ENCODE results near the gene PSMB10.
A peak's percentile ranks its signal among the peaks of the same experiment; 100 is the strongest.

PSMB10 gene

DNA sequence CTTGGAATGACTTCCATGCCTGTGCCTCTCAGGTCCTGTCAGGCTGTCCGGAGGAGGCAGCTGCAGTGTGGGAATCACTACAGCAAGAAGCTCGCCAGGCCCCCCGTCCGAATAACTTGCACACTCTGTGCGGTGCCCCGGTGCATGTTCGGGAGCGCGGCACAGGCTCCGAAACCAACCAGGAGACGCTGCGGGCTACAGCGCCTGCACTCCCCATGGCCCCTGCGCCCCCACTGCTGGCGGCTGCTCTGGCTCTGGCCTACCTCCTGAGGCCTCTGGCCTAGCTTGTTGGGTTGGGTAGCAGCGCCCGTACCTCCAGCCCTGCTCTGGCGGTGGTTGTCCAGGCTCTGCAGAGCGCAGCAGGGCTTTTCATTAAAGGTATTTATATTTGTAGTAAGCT, 50.7 kb downstream of the PSMB10 start:
- no peak overlapping the region for H3K4me3 ChIP-seq (ENCODE audit: low read length)
- TF ChIP-seq, protein P1, sequence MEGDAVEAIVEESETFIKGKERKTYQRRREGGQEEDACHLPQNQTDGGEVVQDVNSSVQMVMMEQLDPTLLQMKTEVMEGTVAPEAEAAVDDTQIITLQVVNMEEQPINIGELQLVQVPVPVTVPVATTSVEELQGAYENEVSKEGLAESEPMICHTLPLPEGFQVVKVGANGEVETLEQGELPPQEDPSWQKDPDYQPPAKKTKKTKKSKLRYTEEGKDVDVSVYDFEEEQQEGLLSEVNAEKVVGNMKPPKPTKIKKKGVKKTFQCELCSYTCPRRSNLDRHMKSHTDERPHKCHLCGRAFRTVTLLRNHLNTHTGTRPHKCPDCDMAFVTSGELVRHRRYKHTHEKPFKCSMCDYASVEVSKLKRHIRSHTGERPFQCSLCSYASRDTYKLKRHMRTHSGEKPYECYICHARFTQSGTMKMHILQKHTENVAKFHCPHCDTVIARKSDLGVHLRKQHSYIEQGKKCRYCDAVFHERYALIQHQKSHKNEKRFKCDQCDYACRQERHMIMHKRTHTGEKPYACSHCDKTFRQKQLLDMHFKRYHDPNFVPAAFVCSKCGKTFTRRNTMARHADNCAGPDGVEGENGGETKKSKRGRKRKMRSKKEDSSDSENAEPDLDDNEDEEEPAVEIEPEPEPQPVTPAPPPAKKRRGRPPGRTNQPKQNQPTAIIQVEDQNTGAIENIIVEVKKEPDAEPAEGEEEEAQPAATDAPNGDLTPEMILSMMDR (IDR thresholded peaks at IDR 0.05; ENCODE audit: insufficient read depth, low read depth, low read length, missing control alignments): no peak
- no peak for DNase-seq (ENCODE audit: low read depth)

DNA sequence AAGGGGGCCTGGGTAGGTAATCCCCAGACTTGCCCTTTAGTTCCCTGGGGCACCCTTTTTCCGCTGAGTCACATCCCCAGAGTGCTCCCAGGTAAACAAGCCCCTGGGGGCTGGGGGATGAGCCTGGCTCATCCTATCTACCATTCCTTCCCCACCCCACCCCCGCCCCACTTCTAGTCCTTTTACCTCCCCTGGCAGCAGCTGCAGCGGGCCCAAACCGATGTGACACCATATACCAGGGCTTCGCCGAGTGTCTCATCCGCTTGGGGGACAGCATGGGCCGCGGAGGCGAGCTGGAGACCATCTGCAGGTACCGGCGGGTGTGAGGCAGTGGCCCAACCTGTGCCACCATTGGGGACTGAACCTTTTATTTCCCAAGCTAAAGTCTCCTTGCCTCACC, 51.1 kb downstream of the PSMB10 start:
- DNase-seq (ENCODE audit: low read depth): no peak
- no peak overlapping the region for H3K4me3 ChIP-seq (ENCODE audit: low read length)
- TF ChIP-seq, protein P1 (IDR thresholded peaks at IDR 0.05; ENCODE audit: insufficient read depth, low read depth, low read length, missing control alignments): no peak

DNA sequence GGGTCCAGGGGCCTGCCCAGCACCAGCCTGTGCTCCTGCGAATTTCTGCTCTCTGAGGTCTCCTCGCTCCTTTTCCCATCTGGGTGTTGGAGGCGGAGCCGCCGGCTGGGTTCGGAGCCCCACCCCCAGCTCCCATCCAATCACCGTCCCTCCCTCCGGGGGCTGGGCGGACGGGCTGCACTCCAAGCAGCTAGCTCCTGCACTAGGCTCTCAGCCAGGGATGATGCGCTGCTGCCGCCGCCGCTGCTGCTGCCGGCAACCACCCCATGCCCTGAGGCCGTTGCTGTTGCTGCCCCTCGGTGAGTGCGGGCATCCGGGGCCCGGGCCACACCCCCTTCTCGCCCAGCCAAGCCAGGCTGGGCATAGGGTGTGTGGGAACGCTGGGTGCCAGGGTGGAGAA, 52.0 kb downstream of the PSMB10 start, which contains the start of gene NRN1L:
NRN1L (plus strand) TSS at position 202 of the 400 bp plus-strand sequence; CDS start at position 221, 19 bp downstream.
- no peak within 1 kb of the TSS for H3K4me3 ChIP-seq (ENCODE audit: low read length)
- TF ChIP-seq, protein P1 (IDR thresholded peaks at IDR 0.05; ENCODE audit: insufficient read depth, low read depth, low read length, missing control alignments): no peak
- peak; percentile 89 for DNase-seq (ENCODE audit: low read depth)

Measured in epithelial cell of esophagus (primary cell).